SW480 (cell line): ENCODE results near the gene LYG1.

ENCODE experiments used
- DNase-seq: peaks from one replicate; pipeline ENCODE4 v3.0.0-alpha.2; 2016; ENCODE audit warnings: low spot score

The LYG1 gene

GRCh38 chr2:99275882-99276281 lies 25.1 kb downstream of the LYG1 start:
- no peak for DNase-seq

GRCh38 chr2:99261242-99261641 lies 39.8 kb downstream of the LYG1 start:
- no peak for DNase-seq

- DNase-seq: no peak
Measured at GRCh38 chr2:99260184-99260583, 40.8 kb downstream of the LYG1 start.

- DNase-seq: no peak
Measured at GRCh38 chr2:99259465-99259864, 41.5 kb downstream of the LYG1 start.

GRCh38 chr2:99256677-99257076 lies 44.3 kb downstream of the LYG1 start:
- DNase-seq: no peak

GRCh38 chr2:99255491-99256318 lies 45.3 kb downstream of the LYG1 start, which contains the start of gene LYG2:
LYG2 (minus strand) TSS chr2:99255666; CDS start chr2:99254260, 1,406 bp downstream.
- DNase-seq: no peak

GRCh38 chr2:99249951-99250350 lies 51.0 kb downstream of the LYG1 start:
- no peak for DNase-seq

- DNase-seq: no peak
Measured at GRCh38 chr2:99242151-99242550, 58.8 kb downstream of the LYG1 start.

- no peak for DNase-seq
Measured at GRCh38 chr2:99240431-99240830, 60.6 kb downstream of the LYG1 start.

GRCh38 chr2:99238599-99238998 lies 62.4 kb downstream of the LYG1 start:
- DNase-seq: no peak
